Cardiac fibroblast (primary cell): Measurements from ENCODE around the gene TM9SF4.

Experiments
- DNase-seq, 2 donors: peaks; one replicate each; pipeline versions ENCODE4 v3.0.0 to v3.0.0-alpha.2; 2010; ENCODE audit warnings: low read depth in 2 of 2
- H3K4me3 ChIP-seq, 2 donors: replicated peaks in 1 of 2; 1 replicate in 1 of 2; 2 replicates in 1 of 2; pipeline ENCODE4 v1.5.1; 2011; ENCODE audit warnings: low read depth in 2 of 2, low read length in 2 of 2, mild to moderate bottlenecking in 2 of 2, moderate library complexity in 1 of 2
- TF ChIP-seq, protein P1 (sequence below): IDR thresholded peaks from one replicate; pipeline ENCODE4 v1.5.1; 2011; ENCODE audit warnings: low read depth, mild to moderate bottlenecking, low read length, inconsistent platforms

The TM9SF4 gene

DNA sequence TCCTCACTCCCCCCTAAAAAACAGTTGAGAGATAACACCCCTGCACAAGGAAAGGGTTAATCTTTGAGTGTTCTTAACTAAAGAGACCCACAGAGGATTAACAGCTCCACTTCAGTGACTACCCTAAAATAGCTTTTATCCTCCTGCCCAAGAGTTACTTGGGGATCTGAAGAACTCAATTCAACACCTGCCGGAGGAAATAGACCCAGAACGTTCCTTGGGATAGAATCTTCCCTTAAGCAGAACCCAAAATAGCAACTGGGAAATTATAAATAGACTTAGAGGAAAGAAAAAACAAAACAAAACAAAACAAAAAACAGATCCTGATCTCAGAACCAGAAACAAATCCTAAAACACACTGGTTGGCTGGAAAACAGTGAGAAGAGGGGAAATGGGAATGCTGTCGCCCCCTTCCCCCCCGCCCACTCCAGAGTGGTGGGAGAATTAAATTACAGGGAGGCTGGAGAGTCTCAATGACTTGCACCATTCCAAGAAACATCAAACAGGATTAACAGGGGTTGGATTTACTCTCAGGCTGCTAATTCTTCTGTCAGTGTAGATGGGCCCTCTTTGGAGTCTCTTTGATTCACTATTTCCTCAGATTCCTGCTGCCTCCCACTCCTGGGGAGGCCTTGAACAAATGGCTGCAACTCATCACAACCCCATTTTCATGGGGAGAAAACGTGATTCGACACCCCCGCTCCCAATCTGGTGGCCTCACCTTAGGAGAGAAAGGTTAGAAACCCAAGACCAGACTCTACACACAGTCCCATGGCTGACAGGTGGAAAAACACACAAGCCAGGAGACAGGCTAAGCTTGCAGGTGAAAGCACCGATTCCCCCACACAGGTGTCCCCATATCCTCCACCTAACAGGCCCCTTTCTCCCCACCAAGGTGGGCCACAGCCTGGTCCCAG lies 96.6 kb downstream of the TM9SF4 start:
- DNase-seq = no peak
- H3K4me3 ChIP-seq = peak overlapping the region; percentile 94 to 100
- TF ChIP-seq, protein P1, sequence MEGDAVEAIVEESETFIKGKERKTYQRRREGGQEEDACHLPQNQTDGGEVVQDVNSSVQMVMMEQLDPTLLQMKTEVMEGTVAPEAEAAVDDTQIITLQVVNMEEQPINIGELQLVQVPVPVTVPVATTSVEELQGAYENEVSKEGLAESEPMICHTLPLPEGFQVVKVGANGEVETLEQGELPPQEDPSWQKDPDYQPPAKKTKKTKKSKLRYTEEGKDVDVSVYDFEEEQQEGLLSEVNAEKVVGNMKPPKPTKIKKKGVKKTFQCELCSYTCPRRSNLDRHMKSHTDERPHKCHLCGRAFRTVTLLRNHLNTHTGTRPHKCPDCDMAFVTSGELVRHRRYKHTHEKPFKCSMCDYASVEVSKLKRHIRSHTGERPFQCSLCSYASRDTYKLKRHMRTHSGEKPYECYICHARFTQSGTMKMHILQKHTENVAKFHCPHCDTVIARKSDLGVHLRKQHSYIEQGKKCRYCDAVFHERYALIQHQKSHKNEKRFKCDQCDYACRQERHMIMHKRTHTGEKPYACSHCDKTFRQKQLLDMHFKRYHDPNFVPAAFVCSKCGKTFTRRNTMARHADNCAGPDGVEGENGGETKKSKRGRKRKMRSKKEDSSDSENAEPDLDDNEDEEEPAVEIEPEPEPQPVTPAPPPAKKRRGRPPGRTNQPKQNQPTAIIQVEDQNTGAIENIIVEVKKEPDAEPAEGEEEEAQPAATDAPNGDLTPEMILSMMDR = no peak

DNA sequence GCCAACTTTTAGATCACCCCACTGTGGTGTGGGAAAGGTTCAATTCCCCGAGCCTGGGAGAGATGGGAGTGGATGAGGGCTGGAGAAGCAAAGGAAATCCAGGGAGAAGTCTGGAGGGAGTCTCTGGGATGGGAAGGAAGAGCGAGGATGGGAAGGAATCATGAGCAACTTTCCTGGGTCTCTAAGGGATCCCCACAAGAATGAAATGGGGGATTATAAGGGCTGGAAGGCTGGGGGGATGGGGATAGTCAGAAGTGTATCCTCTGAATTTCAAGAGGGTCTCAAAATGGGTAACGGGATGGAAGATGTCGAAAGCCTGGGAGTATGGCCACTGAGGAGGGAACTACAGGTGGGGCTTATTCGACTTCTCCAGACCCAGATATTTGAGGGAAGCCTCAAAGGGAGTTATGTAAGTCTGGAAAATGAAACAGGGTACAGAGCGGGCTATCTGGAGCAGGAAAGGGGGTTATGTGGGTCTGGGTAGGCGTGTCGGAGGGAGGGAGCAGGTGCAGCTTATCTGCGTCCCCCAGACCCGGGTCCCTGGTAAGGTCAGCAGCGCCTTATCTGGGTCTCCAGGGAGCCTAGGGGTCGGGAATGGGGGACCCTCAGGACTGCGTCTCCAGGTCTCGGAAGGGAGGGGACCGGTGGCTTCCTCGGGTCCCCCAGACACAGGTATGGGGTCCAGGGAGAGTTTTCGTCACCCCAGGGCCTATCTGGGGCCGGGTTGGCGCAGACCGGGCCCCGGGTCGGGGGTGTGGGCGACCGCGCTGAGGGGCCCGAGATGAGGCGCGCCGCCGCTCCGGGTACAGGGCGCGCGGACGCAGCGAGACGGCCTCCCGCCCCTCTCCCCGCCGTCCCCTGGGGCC lies 97.5 kb downstream of the TM9SF4 start:
- no peak for DNase-seq
- TF ChIP-seq, protein P1 = no peak
- peak overlapping the region; percentile 94 to 100 for H3K4me3 ChIP-seq

DNA sequence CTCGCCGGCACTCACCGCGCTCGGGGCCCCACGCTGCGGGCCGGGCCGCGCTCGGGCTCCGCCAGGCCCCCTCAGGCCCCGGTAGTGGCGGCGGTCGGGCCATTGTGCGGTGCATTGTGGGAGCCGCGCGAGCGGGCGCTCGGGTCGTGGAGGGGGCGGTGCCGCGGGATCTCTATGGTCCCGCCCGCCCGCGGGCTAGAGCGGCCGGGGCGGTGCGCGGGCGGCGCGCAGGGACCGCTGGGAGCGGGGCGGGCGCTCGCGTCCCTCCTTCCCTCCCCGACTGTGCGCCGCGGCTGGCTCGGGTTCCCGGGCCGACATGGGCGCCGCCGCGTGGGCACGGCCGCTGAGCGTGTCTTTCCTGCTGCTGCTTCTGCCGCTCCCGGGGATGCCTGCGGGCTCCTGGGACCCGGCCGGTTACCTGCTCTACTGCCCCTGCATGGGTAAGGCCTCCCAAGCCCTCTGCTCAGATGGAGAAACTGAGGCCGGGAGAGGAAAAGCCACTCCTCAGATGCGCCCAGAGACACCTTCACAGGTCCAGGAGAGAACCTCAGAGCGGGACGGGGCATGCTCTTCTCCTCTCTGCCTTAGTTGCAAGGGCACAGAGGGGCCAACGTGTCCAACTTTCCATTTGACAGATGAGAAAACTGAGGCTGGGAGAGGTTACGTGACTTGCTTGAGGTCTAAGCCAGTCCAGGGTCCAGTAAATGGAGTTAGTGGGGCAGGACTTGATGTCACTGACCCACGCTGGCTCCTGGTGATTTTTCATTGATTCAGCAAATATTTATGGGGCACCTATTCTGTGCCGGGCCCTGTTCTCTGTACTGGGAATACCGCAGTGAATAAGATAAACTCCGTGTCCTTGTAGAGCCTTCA lies 98.3 kb downstream of the TM9SF4 start, which contains the start of the genes PLAGL2 and POFUT1:
TSS of gene PLAGL2 (minus strand) at position 118 of the 873 bp plus-strand sequence. CDS start 5,565 bp downstream, outside the sequence.
TSS of gene POFUT1 (plus strand) at position 255 of the 873 bp plus-strand sequence. CDS start at position 317, 62 bp downstream.
- TF ChIP-seq, protein P1 = no peak
- H3K4me3 ChIP-seq = peak within 1 kb of the TSS; percentile 94 to 100
- peak; percentile 82 to 91 for DNase-seq

DNA sequence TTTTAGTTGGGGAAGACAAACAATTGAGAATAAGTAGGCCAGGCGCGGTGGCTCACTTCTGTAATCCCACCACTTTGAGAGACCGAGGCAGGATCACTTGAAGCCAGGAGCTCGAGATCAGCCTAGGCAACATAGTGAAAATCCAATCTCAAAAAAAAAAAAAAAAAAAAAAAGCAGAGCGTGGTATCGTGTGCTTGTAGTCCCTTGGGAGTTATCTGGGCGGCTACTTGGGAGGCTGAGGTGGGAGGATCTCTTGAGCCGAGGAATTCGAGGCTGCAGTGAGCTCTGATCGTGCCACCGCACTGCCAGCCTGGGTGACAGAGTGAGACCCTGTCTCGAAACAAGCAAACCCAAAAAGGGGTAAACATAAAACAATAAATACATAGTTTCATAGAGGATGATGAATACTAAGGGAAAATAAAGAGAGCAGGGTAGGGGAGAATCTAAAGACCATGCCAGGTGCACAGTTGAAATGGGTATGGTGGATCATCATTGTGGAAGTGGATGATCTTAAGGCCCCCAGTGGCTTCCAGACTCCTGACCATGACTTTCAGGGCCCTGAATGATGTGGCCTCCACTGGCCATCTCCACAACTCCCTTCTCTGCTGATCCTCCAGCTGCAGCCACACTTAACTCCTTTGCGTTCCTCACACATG lies 99.1 kb downstream of the TM9SF4 start:
- peak in 1 of 2 donors; percentile 34 for DNase-seq
- TF ChIP-seq, protein P1 = no peak
- peak overlapping the region; percentile 92 to 100 for H3K4me3 ChIP-seq

DNA sequence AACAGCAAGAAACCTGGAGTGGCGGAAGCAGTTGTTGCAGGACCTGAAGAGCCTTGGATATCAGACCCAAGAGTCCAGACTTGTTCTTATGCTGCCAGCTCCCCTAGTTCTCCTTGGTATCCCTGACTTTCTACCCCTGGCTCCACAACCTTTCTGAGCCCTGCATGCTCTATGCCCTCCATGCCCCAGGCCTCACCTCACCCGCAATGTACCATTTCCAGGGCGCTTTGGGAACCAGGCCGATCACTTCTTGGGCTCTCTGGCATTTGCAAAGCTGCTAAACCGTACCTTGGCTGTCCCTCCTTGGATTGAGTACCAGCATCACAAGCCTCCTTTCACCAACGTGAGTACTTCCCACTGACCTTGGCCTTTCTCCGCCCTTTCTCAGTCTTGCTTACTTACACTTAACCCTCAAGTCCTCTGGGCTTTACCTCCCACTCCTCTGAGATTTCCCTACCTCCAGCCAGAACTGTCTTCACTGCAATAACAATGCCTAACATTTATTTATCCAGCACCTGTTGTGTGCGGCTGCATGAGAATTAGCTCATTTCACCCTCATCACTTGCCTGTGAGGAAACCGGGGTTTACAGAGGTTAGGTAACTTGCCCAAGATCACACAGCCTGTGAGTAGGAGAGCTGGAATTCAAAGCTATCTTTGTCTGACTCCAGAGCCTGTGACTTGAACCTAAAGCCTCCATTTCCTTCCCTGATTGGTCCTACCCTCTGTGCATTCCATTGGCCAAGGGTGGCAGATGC lies 100.5 kb downstream of the TM9SF4 start:
- peak in 1 of 2 donors; percentile 18 for DNase-seq
- no peak overlapping the region for H3K4me3 ChIP-seq
- TF ChIP-seq, protein P1 = no peak
